Middle frontal gyrus (tissue), 1 donor: ENCODE measurements around the gene HS3ST4.

Experiments
- DNase-seq: peaks from one replicate; pipeline ENCODE4 v3.0.0-alpha.2; 2015; ENCODE audit warnings: low spot score; ENCODE audit errors: extremely low spot score

HS3ST4 gene

GRCh38 chr16:25691519-25692091 lies at the start of gene HS3ST4:
HS3ST4 (plus strand) TSS chr16:25691959.
- no peak for DNase-seq

GRCh38 chr16:25643633-25644032 lies 48.1 kb upstream of the HS3ST4 start:
- DNase-seq = no peak

GRCh38 chr16:25656639-25657038 lies 35.1 kb upstream of the HS3ST4 start:
- no peak for DNase-seq

GRCh38 chr16:25676820-25677219 lies 14.9 kb upstream of the HS3ST4 start:
- no peak for DNase-seq

- DNase-seq = no peak
These were observed 12.2 kb upstream of the HS3ST4 start for GRCh38 chr16:25679511-25679910.

- no peak for DNase-seq
These were observed 2.5 kb upstream of the HS3ST4 start for GRCh38 chr16:25689137-25689836.

GRCh38 chr16:25690552-25691143 lies 1.1 kb upstream of the HS3ST4 start:
- no peak for DNase-seq

- no peak for DNase-seq
These were observed 587 bp downstream of the HS3ST4 start for GRCh38 chr16:25692351-25692741.

- DNase-seq = no peak
These were observed 1.2 kb downstream of the HS3ST4 start for GRCh38 chr16:25692742-25693508.

- no peak for DNase-seq
These were observed 1.9 kb downstream of the HS3ST4 start for GRCh38 chr16:25693631-25694030.

GRCh38 chr16:25699069-25699468 lies 7.3 kb downstream of the HS3ST4 start:
- DNase-seq = no peak

- no peak for DNase-seq
These were observed 8.8 kb downstream of the HS3ST4 start for GRCh38 chr16:25700547-25700946.

GRCh38 chr16:25707553-25707952 lies 15.8 kb downstream of the HS3ST4 start:
- no peak for DNase-seq

GRCh38 chr16:25707982-25708583 lies 16.3 kb downstream of the HS3ST4 start:
- no peak for DNase-seq

- no peak for DNase-seq
These were observed 17.5 kb downstream of the HS3ST4 start for GRCh38 chr16:25709213-25709612.

GRCh38 chr16:25713785-25714570 lies 22.2 kb downstream of the HS3ST4 start:
- no peak for DNase-seq

GRCh38 chr16:25716186-25716585 lies 24.4 kb downstream of the HS3ST4 start:
- DNase-seq = no peak

GRCh38 chr16:25721439-25721838 lies 29.7 kb downstream of the HS3ST4 start:
- no peak for DNase-seq

- no peak for DNase-seq
These were observed 34.8 kb downstream of the HS3ST4 start for GRCh38 chr16:25726430-25727098.

GRCh38 chr16:25729188-25729915 lies 37.6 kb downstream of the HS3ST4 start:
- DNase-seq = no peak
